Fibroblast of lung (primary cell): Measurements from ENCODE around the gene PC.
"Not testable (repeated sequence)": the region's sequence is repeated elsewhere in the genome, so short reads cannot be mapped to it uniquely, and the experiment has no call there.

Experiments used
- CTCF ChIP-seq, 2 donors: IDR thresholded peaks in 1 of 2; conservative IDR thresholded peaks in 1 of 2; 1 replicate in 1 of 2; 2 replicates in 1 of 2; pipeline ENCODE4 v1.5.1; 2011 to 2012; ENCODE audit warnings: low read length in 2 of 2, control low read depth in 1 of 2, inconsistent platforms in 1 of 2, low read depth in 1 of 2, mild to moderate bottlenecking in 1 of 2
- EZH2 ChIP-seq: IDR thresholded peaks from 2 replicates; pipeline ENCODE4 v1.5.1; 2012; ENCODE audit warnings: low read length, control low read depth, mild to moderate bottlenecking; ENCODE audit errors: missing control alignments

DNA sequence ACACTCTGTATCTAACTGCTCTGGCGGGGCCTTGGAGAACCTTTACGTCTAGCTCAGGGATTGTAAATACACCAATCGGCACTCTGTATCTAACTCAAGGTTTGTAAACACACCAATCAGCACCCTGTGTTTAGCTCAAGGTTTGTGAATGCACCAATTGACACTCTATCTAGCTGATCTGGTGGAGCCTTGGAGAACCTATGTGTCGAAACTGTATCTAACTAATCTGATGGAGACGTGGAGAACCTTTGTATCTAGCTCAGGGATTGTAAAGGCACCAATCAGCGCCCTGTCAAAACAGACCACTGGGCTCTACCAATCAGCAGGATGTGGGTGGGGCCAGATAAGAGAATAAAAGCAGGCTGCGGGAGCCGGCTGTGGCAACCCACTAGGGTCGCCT is 31.2 kb upstream of the PC start:
- not testable (repeated sequence) for TF ChIP-seq CTCF (conservative IDR thresholded peaks at IDR 0.05 in 1 of 2, IDR thresholded peaks at IDR 0.05 in 1 of 2; ENCODE audit: low read depth in 1 of 2, low read length in 2 of 2); EZH2
